ENCODE results near the gene TTC3. TPM values are rescaled to one million over a fixed set of nuclear protein-coding genes. Genes with fewer than 3 reads are reported as not detected.

Gene TTC3
- total RNA-seq, 2 donors from 2014 or later, result 63.6 to 111 TPM

DNA sequence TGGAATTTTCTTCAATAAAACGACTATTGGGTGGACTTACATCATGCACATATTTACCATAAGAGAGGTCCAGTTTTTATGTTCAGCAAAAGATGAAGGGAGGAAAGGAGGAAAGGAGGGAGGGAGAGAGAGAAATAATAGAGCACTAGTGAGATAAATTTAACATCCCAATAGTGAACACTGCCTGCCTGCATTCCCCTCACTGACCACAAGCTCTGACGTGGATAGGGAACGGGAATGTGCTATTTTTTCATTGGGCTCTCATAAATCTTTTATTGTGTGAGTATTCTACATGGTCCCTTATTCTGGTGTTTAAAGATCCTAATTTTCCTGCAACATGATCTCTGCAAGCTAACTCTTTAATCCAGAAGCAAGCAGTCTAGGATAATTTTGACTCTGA lies 82.1 kb downstream of the TTC3 start:
- Histone ChIP-seq H3K9me3 (no peaks in the 10 kb centered on the region), H3K36me3 (peaks cover 63% of the 10 kb centered on the region), H3K27me3 (no peaks in the 10 kb centered on the region), H3K4me3 (no peak overlapping the region), H3K4me1 (no peaks in the 10 kb centered on the region), H3K27ac (no peak overlapping the region)
- DNase-seq (ENCODE audit: low spot score), result no peak
- TF ChIP-seq, protein P1, sequence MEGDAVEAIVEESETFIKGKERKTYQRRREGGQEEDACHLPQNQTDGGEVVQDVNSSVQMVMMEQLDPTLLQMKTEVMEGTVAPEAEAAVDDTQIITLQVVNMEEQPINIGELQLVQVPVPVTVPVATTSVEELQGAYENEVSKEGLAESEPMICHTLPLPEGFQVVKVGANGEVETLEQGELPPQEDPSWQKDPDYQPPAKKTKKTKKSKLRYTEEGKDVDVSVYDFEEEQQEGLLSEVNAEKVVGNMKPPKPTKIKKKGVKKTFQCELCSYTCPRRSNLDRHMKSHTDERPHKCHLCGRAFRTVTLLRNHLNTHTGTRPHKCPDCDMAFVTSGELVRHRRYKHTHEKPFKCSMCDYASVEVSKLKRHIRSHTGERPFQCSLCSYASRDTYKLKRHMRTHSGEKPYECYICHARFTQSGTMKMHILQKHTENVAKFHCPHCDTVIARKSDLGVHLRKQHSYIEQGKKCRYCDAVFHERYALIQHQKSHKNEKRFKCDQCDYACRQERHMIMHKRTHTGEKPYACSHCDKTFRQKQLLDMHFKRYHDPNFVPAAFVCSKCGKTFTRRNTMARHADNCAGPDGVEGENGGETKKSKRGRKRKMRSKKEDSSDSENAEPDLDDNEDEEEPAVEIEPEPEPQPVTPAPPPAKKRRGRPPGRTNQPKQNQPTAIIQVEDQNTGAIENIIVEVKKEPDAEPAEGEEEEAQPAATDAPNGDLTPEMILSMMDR (IDR thresholded peaks at IDR 0.05), result no peak

DNA sequence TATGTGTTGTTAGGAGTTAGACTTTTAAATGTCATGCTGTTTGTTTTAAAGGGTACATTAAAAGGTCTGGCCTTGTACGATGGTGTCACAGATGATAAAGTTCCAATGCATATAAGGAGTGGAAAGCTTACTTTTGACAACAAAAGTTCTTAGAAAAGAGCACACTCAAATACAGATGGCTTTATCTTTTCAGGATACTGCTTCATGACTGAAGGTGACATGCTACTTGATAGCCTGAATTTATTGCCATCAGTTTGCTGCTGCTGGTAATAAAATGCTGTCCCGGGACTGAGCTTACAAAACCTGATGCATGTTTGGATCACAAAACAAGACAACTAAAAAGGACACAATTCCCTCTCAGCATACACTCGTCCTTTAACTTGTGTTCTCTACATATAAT lies 84.9 kb downstream of the TTC3 start:
- DNase-seq (ENCODE audit: low spot score), result no peak
- peaks cover 46% of the 10 kb centered on the region for H3K36me3 ChIP-seq
- no peak overlapping the region for H3K27ac ChIP-seq
- TF ChIP-seq, protein P1 (IDR thresholded peaks at IDR 0.05), result no peak
- no peak overlapping the region for H3K4me3 ChIP-seq
- no peaks in the 10 kb centered on the region for H3K9me3 ChIP-seq
- no peaks in the 10 kb centered on the region for H3K4me1 ChIP-seq
- H3K27me3 ChIP-seq, result no peaks in the 10 kb centered on the region

DNA sequence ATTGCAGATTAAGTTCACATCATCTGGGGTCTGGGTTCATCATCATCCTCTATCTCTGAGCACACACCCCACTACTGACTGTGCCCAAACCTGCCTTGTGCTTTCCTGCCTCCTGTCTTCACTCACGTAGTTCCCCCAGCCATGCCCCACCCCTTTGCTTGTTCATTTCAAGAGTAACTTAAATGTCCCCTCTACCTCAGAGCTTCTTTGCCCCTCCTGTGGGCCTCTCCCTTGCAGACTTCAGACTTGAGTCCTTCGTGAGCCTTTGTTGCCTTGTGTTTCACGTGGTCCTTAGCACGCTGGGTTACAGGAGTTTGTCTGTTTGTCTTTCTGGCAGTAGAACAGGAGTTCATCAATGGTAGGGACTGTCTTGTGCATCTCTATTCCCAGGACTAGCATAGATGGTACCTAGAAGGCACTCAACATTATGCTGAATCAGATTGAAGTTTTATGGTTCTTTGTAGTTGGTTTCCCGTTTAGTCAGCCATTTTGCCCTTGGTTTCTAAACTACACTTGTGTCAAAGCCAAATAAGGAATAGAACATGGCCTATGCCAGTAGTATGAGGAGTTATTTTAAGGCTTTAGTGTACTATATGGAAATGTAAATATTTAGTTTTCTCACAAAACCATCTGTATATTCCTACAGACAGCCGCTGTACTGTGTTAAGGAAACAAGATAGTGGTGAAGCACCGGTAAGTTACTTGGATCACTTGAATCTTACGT lies 86.2 kb downstream of the TTC3 start:
- peaks cover 46% of the 10 kb centered on the region for H3K36me3 ChIP-seq
- H3K4me1 ChIP-seq, result no peaks in the 10 kb centered on the region
- no peaks in the 10 kb centered on the region for H3K9me3 ChIP-seq
- no peaks in the 10 kb centered on the region for H3K27me3 ChIP-seq
- TF ChIP-seq, protein P1 (IDR thresholded peaks at IDR 0.05), result no peak
- no peak for DNase-seq (ENCODE audit: low spot score)
- H3K4me3 ChIP-seq, result no peak overlapping the region
- H3K27ac ChIP-seq, result no peak overlapping the region

DNA sequence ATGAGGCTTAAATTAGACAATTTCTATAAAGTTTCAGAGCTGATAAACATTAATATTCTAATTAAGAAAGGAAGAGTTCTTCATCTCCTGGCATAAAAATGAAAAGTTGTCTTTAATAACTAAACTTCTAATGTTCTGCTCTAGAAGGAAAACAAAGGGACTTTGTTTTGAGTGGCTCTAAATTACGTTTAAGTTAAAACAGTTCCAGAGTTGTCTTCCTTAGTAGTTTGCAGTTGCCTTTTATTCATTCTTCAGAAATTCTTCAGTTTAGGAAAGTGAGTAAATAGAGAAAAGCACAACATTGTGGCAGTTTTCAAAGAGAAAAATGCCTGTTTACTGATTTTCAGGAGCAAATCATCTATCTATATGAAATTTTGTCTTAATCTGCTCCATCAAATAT lies 86.9 kb downstream of the TTC3 start:
- Histone ChIP-seq H3K4me1 (no peaks in the 10 kb centered on the region), H3K4me3 (no peak overlapping the region), H3K27me3 (no peaks in the 10 kb centered on the region), H3K9me3 (no peaks in the 10 kb centered on the region), H3K36me3 (peaks cover 44% of the 10 kb centered on the region), H3K27ac (no peak overlapping the region)
- DNase-seq (ENCODE audit: low spot score), result no peak
- TF ChIP-seq, protein P1 (IDR thresholded peaks at IDR 0.05), result no peak

DNA sequence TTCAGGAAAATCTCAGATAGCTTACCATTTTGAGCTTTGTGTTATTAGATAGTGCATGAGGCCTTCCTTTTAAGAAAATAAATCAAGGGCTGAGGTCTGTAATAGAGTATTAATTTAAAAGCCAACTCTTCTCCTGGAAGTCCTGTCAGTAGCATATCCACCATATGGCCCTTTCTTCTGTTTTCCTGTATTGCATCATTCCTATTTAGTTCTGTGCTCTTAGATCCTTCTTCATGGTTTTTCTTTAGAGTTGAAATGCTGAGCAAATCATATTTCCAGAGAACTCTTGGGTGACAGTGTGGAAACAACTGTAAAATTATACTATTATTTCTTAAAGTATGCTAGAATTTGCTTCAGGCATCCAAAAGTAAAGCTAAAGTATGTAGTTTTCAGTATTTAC lies 91.7 kb downstream of the TTC3 start:
- Histone ChIP-seq H3K36me3 (peaks cover 31% of the 10 kb centered on the region), H3K27ac (no peak overlapping the region), H3K4me1 (no peaks in the 10 kb centered on the region), H3K4me3 (no peak overlapping the region), H3K27me3 (no peaks in the 10 kb centered on the region), H3K9me3 (no peaks in the 10 kb centered on the region)
- TF ChIP-seq, protein P1 (IDR thresholded peaks at IDR 0.05), result no peak
- no peak for DNase-seq (ENCODE audit: low spot score)

DNA sequence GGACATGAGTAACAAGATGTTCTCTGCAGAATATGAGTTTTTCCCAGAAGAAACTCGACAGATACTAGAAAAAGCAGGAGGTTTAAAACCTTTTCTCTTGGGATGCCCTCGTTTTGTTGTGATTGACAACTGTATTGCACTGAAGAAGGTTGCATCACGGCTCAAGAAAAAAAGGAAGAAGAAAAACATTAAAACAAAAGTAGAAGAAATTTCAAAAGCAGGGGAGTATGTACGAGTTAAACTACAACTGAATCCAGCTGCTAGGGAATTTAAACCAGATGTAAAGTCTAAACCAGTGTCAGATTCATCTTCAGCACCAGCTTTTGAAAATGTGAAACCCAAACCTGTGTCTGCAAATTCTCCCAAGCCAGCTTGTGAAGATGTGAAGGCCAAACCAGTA lies 92.5 kb downstream of the TTC3 start:
- Histone ChIP-seq H3K27ac (no peak overlapping the region), H3K9me3 (no peaks in the 10 kb centered on the region), H3K4me1 (no peaks in the 10 kb centered on the region), H3K27me3 (no peaks in the 10 kb centered on the region), H3K36me3 (peaks cover 31% of the 10 kb centered on the region), H3K4me3 (no peak overlapping the region)
- DNase-seq (ENCODE audit: low spot score), result no peak
- TF ChIP-seq, protein P1 (IDR thresholded peaks at IDR 0.05), result no peak
